Subcutaneous adipose tissue (tissue), 4 donors: Measurements from ENCODE around the gene BBOX1. TPM values are rescaled to one million over a fixed set of nuclear protein-coding genes. Genes with fewer than 3 reads are reported as not detected.

Source experiments
- total RNA-seq, 4 donors: library from RNA; depleted of rRNA; stranded (reverse); fragments of >200 nt; gene quantifications; one replicate each; pipeline ENCODE4 v1.1.0, GENCODE V29; 2016
- TF ChIP-seq, protein P1 (sequence below): fragments of 450-650 bp; IDR thresholded peaks from one replicate; pipeline ENCODE4 v1.5.1; 2016; ENCODE audit warnings: low read depth, mild to moderate bottlenecking, control low read depth, antibody characterized with exemption, moderate library complexity

The BBOX1 gene
- total RNA-seq, 4 donors from 2014 or later = not detected

DNA sequence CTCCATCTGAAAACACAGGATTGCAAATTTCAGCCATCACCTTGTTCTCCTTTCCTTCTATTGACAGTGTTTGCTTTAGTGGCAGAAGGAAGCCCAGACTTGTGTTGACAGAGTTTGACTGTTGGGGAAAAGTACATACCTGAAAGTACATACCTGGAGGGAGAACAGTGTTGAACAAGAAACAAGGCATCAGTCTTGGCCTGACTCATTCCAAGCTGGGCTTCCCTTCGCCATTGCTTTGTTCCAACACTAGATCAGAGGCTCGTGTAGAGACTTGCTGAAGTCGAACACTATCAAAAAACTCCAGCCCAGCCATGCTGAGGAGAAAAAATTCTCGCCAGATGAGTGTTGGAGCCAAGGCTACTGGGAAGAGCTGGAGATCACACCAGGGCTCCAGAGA is 133.4 kb downstream of the BBOX1 start:
- TF ChIP-seq, protein P1, sequence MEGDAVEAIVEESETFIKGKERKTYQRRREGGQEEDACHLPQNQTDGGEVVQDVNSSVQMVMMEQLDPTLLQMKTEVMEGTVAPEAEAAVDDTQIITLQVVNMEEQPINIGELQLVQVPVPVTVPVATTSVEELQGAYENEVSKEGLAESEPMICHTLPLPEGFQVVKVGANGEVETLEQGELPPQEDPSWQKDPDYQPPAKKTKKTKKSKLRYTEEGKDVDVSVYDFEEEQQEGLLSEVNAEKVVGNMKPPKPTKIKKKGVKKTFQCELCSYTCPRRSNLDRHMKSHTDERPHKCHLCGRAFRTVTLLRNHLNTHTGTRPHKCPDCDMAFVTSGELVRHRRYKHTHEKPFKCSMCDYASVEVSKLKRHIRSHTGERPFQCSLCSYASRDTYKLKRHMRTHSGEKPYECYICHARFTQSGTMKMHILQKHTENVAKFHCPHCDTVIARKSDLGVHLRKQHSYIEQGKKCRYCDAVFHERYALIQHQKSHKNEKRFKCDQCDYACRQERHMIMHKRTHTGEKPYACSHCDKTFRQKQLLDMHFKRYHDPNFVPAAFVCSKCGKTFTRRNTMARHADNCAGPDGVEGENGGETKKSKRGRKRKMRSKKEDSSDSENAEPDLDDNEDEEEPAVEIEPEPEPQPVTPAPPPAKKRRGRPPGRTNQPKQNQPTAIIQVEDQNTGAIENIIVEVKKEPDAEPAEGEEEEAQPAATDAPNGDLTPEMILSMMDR = no peak

DNA sequence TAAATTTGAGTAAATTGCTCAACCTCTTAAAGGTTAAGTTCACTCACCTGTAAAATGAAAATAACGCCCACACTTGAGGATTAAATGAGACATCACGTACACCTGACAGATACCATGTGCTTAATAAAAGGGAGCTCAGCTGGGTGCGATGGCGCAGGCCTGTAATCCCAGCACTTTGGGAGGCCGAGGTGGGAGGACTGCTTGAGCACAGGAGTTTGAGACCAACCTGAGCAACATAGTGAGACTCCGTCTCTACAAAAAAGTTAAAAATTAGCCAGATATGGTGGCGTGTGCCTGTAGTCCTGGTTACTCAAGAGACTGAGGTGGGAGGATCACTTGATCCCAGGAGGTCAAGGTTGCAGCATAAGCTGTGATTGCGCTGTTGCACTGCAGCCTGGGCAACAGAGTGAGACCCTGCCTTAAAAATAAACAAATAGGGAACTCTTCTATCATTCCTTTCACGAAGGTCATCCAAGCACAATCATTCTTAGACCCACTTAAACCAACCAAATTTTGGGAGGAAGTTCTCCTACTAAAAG is 134.1 kb downstream of the BBOX1 start:
- TF ChIP-seq, protein P1 = no peak

Other genes starting within 250 kb of the BBOX1 start
- 100 to 1,000 TPM in 1 of 4 donors, 10 to 100 TPM in 3; 20.4 to 101 (median 38.9) TPM for gene FIBIN, start 46.7 kb upstream of the BBOX1 start, total RNA-seq